Activated naive CD4-positive, alpha-beta T cell treated with anti-CD3 and anti-CD28 coated beads for 36 hours (primary cell): ENCODE measurements around the gene GATA2. TPM values are rescaled to one million over a fixed set of nuclear protein-coding genes. Genes with fewer than 3 reads are reported as not detected.

Experiments
- CTCF ChIA-PET: fragments of 350-600 bp; sonication (Branson Sonifier 250); formaldehyde crosslinking; loops from one replicate; lab custom pipeline; 2021; ENCODE audit warnings: antibody characterized with exemption; lab: Charles Lee
- DNase-seq: peaks from one replicate; pipeline ENCODE4 v3.0.0-alpha.2; 2020
- H3K27ac Mint-ChIP-seq: one replicate; pipeline ENCODE4 v1.8.0; 2021; ENCODE audit warnings: mild to moderate bottlenecking, mixed read lengths
- H3K27me3 Mint-ChIP-seq: one replicate; pipeline ENCODE4 v1.8.0; 2021; ENCODE audit warnings: low read depth, mixed read lengths
- H3K36me3 Mint-ChIP-seq: one replicate; pipeline ENCODE4 v1.8.0; 2021; ENCODE audit warnings: low read depth, mixed read lengths
- H3K4me1 Mint-ChIP-seq: one replicate; pipeline ENCODE4 v1.8.0; 2021; ENCODE audit warnings: low read depth, mixed read lengths
- H3K4me3 Mint-ChIP-seq: one replicate; pipeline ENCODE4 v1.8.0; 2021; ENCODE audit warnings: mild to moderate bottlenecking, moderate library complexity, mixed read lengths
- H3K9me3 Mint-ChIP-seq: one replicate; pipeline ENCODE4 v1.8.0; 2021; ENCODE audit warnings: mixed read lengths
- intact Hi-C: fragments of 100-400 bp; cut with micrococcal nuclease; formaldehyde crosslinking; loops from one replicate; pipeline ENCODE4 v1.15.1; 2023
- total RNA-seq, 2 experiments: library from RNA; stranded (reverse); gene quantifications; one replicate each; pipeline ENCODE4 v1.2.3, GENCODE V29; 2021

GATA2 gene
- total RNA-seq, 2 experiments from 2014 or later, result 0.35 TPM; not detected in 1

DNA sequence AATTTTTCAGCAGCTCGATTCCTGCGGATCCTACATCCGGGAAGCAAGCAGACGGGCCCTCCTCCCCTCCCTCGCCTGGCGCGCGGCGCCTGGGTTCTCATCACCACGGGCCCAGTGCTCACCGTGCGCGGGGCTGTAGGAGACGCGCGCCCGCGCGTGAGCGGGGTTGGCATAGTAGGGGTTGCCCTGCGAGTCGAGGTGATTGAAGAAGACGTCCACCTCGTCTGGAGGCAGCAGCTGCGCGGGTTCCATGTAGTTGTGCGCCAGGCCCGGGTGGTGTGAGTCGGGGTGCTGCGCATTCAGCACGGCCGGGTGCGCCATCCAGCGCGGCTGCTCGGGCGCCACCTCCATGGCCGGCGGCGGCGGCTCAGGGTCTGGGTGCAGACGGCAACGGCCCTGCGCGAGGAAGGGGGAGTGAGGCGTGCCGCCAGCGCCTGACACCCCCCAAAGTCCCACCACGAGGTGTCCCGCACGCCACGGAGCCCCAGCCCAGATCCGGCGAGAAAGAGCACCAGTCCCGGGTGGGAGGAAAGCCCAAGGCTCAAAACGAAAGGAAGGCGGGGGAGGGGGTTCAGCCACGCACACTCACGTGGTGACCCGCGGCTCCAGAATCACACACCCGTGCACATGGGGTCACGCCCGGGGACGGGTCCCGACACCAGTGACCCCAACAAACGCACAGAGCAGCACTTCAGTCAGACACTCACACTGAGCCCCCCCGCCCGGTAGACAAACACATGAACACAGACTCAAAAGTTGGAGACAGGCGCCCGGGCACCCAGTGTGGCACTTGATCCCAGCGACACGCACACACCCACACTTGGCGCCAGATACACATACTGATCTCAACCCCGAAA lies 6.1 kb downstream of the GATA2 start:
- intact Hi-C loops, result loop anchor here (1.0 kb wide), 1 partner anchor 39 kb away; no protein-coding TSS in a partner anchor
- Mint-ChIP-seq H3K27ac (no peak overlapping the region), H3K4me1 (peaks cover 43% of the 10 kb centered on the region), H3K4me3 (peak overlapping the region; percentile 72), H3K36me3 (no peaks in the 10 kb centered on the region), H3K9me3 (no peaks in the 10 kb centered on the region), H3K27me3 (peaks cover 78% of the 10 kb centered on the region)
- no peak for DNase-seq
- CTCF ChIA-PET, result interaction anchor here (1.2 kb wide), 1 partner anchor 61 kb away, joined by 3 read pairs; no protein-coding TSS in a partner anchor

DNA sequence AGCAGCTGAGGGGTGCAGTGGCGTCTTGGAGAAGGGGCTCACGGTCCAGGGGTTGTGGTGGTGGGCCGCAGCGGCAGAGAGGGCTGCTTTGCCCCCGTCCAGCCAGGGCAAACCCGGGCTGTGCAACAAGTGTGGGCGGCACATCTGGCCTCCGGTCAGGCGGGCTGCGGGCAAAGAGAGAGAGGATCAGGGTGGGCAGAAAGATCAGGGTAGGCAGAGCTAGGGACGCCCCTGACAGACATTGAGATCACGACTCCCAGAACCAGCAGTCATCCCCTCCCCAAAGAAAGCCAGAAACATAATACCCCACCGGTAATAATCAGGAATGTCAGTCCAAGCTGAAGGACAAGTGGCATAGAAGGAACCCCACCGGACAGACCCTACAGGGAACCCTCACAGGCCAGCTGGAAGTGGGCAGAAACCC lies 6.8 kb downstream of the GATA2 start:
- Mint-ChIP-seq H3K4me3 (peak overlapping the region; percentile 4), H3K36me3 (no peaks in the 10 kb centered on the region), H3K9me3 (no peaks in the 10 kb centered on the region), H3K27me3 (peaks cover 76% of the 10 kb centered on the region), H3K4me1 (peaks cover 39% of the 10 kb centered on the region), H3K27ac (no peak overlapping the region)
- CTCF ChIA-PET, result interaction anchor here (1.2 kb wide), 1 partner anchor 60 kb away, joined by 3 read pairs; no protein-coding TSS in a partner anchor
- intact Hi-C loops, result no loop called here
- DNase-seq, result no peak

- Mint-ChIP-seq H3K27me3 (peaks cover 74% of the 10 kb centered on the region), H3K36me3 (no peaks in the 10 kb centered on the region), H3K4me1 (peaks cover 36% of the 10 kb centered on the region), H3K4me3 (no peak overlapping the region), H3K9me3 (no peaks in the 10 kb centered on the region), H3K27ac (no peak overlapping the region)
- intact Hi-C loops, result no loop called here
- CTCF ChIA-PET, result interaction anchor here (1.2 kb wide), 1 partner anchor 60 kb away, joined by 3 read pairs; no protein-coding TSS in a partner anchor
- no peak for DNase-seq
Observed at GRCh38 chr3:128485282-128486204, 7.5 kb downstream of the GATA2 start.

GRCh38 chr3:128484404-128485281 lies 8.4 kb downstream of the GATA2 start:
- H3K9me3 Mint-ChIP-seq, result no peaks in the 10 kb centered on the region
- no peaks in the 10 kb centered on the region for H3K36me3 Mint-ChIP-seq
- intact Hi-C loops, result no loop called here
- H3K27me3 Mint-ChIP-seq, result peaks cover 65% of the 10 kb centered on the region
- CTCF ChIA-PET, result interaction anchor here (0.7 to 1.2 kb wide), 3 partner anchors 25 to 60 kb away, joined by 3 to 4 read pairs (median 4); no protein-coding TSS in a partner anchor
- peaks cover 30% of the 10 kb centered on the region for H3K4me1 Mint-ChIP-seq
- no peak overlapping the region for H3K4me3 Mint-ChIP-seq
- DNase-seq, result no peak
- H3K27ac Mint-ChIP-seq, result no peak overlapping the region

DNA sequence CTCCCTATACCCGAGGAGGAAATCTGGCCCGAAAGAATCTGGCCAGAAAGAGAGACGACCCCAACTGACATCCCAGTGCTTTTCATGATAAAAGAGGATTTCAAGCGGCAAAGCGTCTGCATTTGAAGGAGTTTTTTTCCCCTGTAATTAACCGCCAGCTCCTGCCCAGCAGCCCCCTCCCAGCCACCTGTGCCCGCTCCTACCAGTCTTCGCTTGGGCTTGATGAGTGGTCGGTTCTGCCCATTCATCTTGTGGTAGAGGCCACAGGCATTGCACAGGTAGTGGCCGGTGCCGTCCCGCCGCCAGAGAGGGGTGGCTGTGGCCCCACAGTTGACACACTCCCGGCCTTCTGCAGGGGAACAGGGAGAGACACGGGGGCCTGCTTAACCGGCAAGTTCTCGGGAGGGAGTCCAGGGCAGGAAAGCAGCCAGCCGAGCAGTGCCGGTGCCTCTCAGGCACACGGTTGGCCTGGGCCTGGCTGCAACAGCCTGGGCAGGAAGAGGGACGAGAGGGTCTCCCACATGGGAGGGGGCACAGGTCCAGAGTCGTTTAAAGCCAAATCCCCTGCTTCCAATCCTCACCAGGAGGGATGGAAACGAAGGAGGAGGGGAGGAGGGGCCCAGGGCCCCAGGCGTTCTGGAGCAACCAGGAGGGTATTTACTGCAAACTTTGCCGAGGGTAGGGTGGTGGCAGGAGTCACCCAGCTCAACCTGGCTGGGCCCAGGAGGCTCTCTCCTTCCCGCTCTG lies 9.2 kb downstream of the GATA2 start:
- peaks cover 30% of the 10 kb centered on the region for H3K4me1 Mint-ChIP-seq
- H3K27me3 Mint-ChIP-seq, result peaks cover 63% of the 10 kb centered on the region
- no peak for DNase-seq
- H3K36me3 Mint-ChIP-seq, result no peaks in the 10 kb centered on the region
- no peaks in the 10 kb centered on the region for H3K9me3 Mint-ChIP-seq
- CTCF ChIA-PET, result interaction anchor here (1.0 to 1.3 kb wide), 4 partner anchors 15 to 59 kb away, joined by 4 read pairs; no protein-coding TSS in a partner anchor
- no peak overlapping the region for H3K4me3 Mint-ChIP-seq
- intact Hi-C loops, result no loop called here
- no peak overlapping the region for H3K27ac Mint-ChIP-seq

- peaks cover 25% of the 10 kb centered on the region for H3K4me1 Mint-ChIP-seq
- H3K9me3 Mint-ChIP-seq, result no peaks in the 10 kb centered on the region
- no peak overlapping the region for H3K27ac Mint-ChIP-seq
- no peak for DNase-seq
- intact Hi-C loops, result no loop called here
- no peaks in the 10 kb centered on the region for H3K36me3 Mint-ChIP-seq
- H3K4me3 Mint-ChIP-seq, result no peak overlapping the region
- CTCF ChIA-PET, result interaction anchor here (0.7 to 1.3 kb wide), 3 partner anchors 16 to 126 kb away, joined by 3 to 4 read pairs (median 4); no protein-coding TSS in a partner anchor
- H3K27me3 Mint-ChIP-seq, result peaks cover 63% of the 10 kb centered on the region
Observed at GRCh38 chr3:128482666-128483656, 10.0 kb downstream of the GATA2 start.

GRCh38 chr3:128482175-128482574 lies 10.8 kb downstream of the GATA2 start:
- Mint-ChIP-seq H3K36me3 (no peaks in the 10 kb centered on the region), H3K9me3 (no peaks in the 10 kb centered on the region), H3K27ac (no peak overlapping the region), H3K4me3 (no peak overlapping the region), H3K27me3 (peaks cover 62% of the 10 kb centered on the region), H3K4me1 (peaks cover 22% of the 10 kb centered on the region)
- CTCF ChIA-PET, result interaction anchor here (0.7 kb wide), 1 partner anchor 126 kb away, joined by 3 read pairs; no protein-coding TSS in a partner anchor
- intact Hi-C loops, result no loop called here
- no peak for DNase-seq

GRCh38 chr3:128481438-128481942 lies 11.5 kb downstream of the GATA2 start:
- peaks cover 55% of the 10 kb centered on the region for H3K27me3 Mint-ChIP-seq
- intact Hi-C loops, result no loop called here
- CTCF ChIA-PET, result no interaction called here
- no peak overlapping the region for H3K27ac Mint-ChIP-seq
- H3K4me1 Mint-ChIP-seq, result peaks cover 19% of the 10 kb centered on the region
- H3K9me3 Mint-ChIP-seq, result no peaks in the 10 kb centered on the region
- H3K4me3 Mint-ChIP-seq, result no peak overlapping the region
- no peaks in the 10 kb centered on the region for H3K36me3 Mint-ChIP-seq
- no peak for DNase-seq

DNA sequence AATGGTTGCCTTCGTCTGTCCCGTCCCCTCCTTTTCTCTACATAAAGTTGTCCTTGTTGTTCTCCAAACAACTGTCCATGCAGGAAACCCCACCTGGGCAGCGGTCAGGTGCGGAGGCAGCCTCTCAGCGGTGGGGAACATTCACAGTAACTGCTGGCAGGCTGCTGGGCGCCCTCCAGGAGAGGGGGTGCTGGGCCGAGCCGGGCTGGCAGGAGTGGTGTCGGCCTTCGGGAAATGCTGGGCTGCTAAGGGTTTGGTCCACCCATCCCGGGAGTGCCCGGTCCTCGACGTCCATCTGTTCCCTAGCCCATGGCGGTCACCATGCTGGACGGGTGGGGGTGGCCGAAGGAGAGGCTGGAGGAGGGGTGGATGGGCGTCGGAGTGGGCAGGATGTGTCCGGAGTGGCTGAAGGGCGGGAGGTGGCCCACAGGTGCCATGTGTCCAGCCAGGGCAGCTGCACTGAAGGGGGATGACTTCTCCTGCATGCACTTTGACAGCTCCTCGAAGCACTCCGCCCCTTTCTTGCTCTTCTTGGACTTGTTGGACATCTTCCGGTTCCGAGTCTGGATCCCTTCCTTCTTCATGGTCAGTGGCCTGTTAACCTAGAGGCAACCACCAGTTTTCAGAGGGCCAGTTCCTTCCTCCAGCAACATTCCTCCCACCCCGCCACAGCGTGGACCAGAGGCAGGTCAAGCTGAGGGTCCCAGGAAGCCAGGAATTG lies 12.1 kb downstream of the GATA2 start:
- Mint-ChIP-seq H3K27me3 (peaks cover 50% of the 10 kb centered on the region), H3K9me3 (no peaks in the 10 kb centered on the region), H3K27ac (no peak overlapping the region), H3K4me1 (peaks cover 15% of the 10 kb centered on the region), H3K36me3 (no peaks in the 10 kb centered on the region), H3K4me3 (no peak overlapping the region)
- CTCF ChIA-PET, result no interaction called here
- no peak for DNase-seq
- intact Hi-C loops, result no loop called here
